ENCODE results near the gene CCNT2.

DNA sequence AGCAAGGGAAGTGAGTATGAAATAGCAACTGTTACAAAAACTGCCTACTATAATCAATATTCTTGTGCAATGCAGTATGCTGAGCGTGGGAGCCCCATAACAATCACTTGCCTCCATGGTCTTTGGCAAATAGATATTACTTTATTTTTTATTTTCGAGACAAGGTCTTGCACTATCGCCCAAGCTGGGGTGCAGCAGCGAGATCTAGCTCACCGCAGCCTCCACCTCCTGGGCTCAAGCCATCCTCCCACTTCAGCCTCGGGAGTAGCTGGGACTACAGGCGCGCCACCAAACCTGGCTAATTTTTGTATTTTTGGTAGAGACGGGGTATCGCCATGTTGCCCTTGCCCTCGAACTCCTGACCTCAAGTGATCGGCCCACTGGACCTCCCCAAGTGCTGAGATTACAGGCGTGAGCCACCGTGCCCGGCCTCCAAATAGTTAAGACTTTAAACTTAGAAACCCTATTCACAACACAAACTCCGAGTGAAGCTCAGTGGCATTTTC is 1.2 kb upstream of the CCNT2 start:
- TF ChIP-seq EZH2phosphoT487 (IDR thresholded peaks at IDR 0.05) (no peak), EZH2 (IDR thresholded peaks at IDR 0.05) (no peak)
- TF ChIP-seq, protein P1, sequence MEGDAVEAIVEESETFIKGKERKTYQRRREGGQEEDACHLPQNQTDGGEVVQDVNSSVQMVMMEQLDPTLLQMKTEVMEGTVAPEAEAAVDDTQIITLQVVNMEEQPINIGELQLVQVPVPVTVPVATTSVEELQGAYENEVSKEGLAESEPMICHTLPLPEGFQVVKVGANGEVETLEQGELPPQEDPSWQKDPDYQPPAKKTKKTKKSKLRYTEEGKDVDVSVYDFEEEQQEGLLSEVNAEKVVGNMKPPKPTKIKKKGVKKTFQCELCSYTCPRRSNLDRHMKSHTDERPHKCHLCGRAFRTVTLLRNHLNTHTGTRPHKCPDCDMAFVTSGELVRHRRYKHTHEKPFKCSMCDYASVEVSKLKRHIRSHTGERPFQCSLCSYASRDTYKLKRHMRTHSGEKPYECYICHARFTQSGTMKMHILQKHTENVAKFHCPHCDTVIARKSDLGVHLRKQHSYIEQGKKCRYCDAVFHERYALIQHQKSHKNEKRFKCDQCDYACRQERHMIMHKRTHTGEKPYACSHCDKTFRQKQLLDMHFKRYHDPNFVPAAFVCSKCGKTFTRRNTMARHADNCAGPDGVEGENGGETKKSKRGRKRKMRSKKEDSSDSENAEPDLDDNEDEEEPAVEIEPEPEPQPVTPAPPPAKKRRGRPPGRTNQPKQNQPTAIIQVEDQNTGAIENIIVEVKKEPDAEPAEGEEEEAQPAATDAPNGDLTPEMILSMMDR (IDR thresholded peaks at IDR 0.05), result no peak
